Right renal cortex interstitium (tissue), 3 donors: Measurements from ENCODE around the gene MYO1F. TPM values are rescaled to one million over a fixed set of nuclear protein-coding genes. Genes with fewer than 3 reads are reported as not detected.

ENCODE experiments used
- DNase-seq, 3 donors: peaks; one replicate each; pipeline ENCODE4 v3.0.0-alpha.2; 2013; ENCODE audit warnings: low read depth in 3 of 3, low spot score in 2 of 3
- polyA plus RNA-seq, 3 donors: library from polyadenylated mRNA; unstranded; fragments of 120-200 nt; gene quantifications; one replicate each; pipeline ENCODE4 v1.2.1, GENCODE V29; 2013; ENCODE audit not compliant: insufficient read length in 3 of 3

Gene MYO1F
- polyA plus RNA-seq, 3 donors, result 2.4 to 4.8 (median 3.3) TPM

DNA sequence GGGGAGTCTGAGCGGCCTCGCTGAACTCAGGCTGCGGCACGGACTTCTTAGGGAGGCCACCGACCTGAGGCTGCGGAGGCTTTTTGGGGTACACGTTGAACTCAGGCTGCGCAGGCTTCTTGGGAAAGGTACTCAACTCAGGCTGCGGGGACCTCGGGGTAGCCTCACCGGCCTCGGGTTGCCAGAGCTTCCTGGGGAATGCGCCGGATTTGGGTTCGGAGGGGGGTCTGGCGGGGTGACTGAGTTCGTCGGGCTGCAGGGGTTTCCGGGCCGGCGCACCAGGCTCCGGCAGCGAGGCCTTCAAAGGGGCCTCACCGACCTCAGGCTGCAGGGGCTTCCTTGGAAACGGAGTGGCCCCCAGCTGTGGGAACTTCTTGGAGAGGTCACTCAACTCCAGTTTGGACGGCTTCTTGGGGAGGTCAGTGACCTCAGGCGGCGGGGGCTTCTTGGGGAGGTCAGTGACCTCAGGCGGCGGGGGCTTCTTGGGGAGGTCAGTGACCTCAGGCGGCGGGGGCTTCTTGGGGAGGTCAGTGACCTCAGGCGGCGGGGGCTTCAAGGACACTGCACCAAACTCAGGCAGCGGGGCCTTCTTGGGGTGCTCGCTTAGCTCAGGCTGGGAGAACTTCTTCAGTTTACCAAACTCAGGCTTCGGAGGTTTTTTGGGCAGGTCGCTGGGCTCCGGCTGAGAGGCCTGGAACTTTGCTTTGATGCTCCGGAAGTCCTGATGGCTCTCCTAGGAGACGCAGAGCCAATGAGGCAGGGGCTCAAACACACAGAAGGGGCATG, 78.0 kb downstream of the MYO1F start:
- DNase-seq, result no peak

- DNase-seq, result no peak
Observed at GRCh38 chr19:8498295-8498694, 78.9 kb downstream of the MYO1F start.

- DNase-seq, result no peak
Observed at GRCh38 chr19:8494158-8494557, 83.1 kb downstream of the MYO1F start.

- DNase-seq, result no peak
Observed at GRCh38 chr19:8491574-8491973, 85.7 kb downstream of the MYO1F start.

DNA sequence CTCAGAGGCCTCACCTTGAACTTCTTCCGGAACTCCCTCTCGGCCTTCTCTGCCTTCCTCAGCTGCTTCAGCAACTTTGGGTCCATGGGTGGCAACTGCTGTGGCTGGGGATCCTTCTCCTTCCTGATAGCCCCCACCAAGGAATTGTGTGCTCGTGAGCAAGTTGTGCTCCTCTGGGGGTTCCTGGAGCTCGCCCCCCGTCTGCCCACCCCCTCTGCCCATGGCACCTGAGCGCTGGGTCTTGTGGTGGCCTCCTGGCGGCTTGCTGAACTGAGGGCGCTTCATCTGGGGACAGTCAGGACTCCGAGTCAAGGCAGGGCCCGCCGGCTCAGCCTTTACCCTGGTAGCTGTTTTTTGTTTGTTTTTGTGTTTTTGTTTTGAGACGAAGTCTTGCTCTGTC, 86.4 kb downstream of the MYO1F start:
- no peak for DNase-seq

DNA sequence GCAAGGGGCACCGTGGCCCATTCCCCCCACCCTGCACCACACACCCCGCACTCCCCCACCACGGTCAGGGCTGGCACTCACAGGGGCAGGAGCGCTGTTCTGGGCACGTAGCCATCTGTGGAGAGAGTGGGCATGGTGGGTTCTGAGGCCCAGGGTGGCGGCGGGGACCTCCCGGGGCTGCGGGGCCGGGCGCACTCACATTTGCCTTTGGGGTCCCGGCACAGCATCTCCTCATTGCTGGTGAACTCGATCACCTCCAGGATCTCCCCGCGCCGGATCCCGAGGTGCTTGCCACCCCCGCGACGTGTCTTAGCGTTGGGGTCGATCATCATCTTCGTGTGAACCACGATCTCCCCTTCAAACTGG, 86.9 kb downstream of the MYO1F start:
- DNase-seq, result no peak

GRCh38 chr19:8489561-8490394, 87.5 kb downstream of the MYO1F start:
- no peak for DNase-seq

GRCh38 chr19:8488365-8488764, 88.9 kb downstream of the MYO1F start:
- no peak for DNase-seq

- no peak for DNase-seq
Observed at GRCh38 chr19:8487137-8487851, 89.9 kb downstream of the MYO1F start.

GRCh38 chr19:8486661-8487136, 90.5 kb downstream of the MYO1F start:
- DNase-seq, result no peak

- no peak for DNase-seq
Observed at GRCh38 chr19:8485561-8486371, 91.5 kb downstream of the MYO1F start.

GRCh38 chr19:8484331-8484894, 92.8 kb downstream of the MYO1F start:
- DNase-seq, result no peak

- DNase-seq, result no peak
Observed at GRCh38 chr19:8483165-8483564, 94.1 kb downstream of the MYO1F start.

DNA sequence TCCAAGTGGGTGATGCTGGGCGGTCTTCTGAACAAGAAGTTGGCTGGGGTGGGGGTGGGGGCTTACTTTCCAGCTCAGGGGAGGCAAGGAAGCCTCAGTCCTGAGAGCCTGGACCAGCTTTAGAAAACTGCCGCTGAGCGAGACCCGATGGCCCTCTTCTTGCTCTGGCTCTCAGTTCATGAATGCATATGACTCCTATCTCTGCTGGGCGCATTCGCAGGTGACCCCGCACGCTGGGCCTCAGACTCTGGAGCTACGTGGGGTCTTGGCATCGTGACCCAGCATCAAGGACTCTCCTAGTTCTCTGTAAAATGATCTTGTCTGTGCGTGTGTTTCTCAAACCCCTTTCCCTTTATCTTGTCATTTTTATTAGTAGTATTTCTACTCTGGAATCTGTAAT, 94.5 kb downstream of the MYO1F start:
- DNase-seq, result no peak

GRCh38 chr19:8481616-8482015, 95.6 kb downstream of the MYO1F start:
- no peak for DNase-seq

DNA sequence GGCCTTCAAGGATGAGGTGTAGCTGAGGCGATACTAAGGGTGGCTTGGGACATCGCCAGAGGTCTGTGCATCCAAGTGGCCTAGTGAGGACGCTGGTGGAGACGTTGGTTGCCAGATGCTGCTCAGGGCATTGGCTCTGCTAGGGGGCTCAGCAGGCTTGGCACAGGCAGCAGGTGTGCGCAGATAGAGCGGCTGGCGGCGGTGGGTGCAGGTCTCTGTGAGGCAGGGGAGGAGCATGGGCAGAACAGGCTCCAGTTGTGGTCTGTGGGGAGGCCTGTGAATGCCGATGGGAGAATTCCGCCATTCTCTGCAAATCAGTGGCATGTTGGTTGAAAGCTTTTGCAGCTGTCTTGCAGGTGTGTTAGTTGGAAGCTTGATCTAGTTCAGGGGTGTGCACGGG, 96.0 kb downstream of the MYO1F start:
- DNase-seq, result no peak

GRCh38 chr19:8478598-8478997, 98.6 kb downstream of the MYO1F start:
- no peak for DNase-seq

DNA sequence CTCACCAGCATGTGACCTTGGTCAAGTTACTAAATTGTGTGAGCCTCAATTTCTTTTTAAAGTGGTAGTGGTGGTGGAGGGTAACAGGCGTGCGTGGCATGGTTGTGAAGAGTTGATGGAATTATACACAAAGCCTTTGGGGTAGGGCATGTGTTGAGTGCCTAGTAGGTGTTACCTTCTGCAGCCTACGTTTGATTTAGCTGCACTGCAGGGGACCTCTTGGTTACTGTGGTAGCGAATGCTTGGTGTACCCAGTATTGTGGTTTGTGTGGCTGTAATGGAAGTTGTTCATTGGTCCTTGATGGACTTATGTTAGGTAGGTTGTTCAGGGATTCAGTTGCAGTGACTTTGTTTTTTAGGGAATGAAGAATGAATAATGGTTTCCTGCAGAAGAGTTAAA, 99.4 kb downstream of the MYO1F start:
- no peak for DNase-seq

DNA sequence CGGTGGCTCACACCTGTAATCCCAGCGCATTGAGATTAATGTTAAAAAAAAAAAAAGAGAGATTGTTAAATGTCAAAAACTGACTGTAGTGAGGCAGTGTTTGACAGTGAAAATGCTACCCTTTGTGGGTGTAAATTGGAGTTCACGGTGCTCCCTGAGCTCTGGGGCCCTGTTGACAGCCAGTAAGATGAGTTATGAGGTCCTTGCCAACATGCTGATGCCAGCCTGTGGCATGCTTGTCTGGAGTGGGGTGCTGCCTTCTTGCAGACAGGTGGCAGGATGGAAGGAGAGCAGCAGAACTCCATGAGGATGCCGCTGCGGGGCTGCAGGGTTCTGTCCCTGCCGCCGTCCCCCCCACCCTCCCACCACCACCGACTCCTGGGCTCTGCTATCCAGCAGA, 100.7 kb downstream of the MYO1F start:
- no peak for DNase-seq

GRCh38 chr19:8475005-8475404, 102.2 kb downstream of the MYO1F start:
- no peak for DNase-seq
